IMR-90 (cell line): ENCODE data around the gene DYNC1LI2. TPM values are rescaled to one million over a fixed set of nuclear protein-coding genes. Genes with fewer than 3 reads are reported as not detected.

Source experiments
- ATAC-seq: fragments of 200-7000 bp; cut with Tn5 transposase; 2 replicates; pipeline ENCODE4 v1.9.1; 2020; ENCODE audit warnings: low read depth, mild to moderate bottlenecking, moderate library complexity
- BruUV-seq: library from RNA; stranded (reverse); fragments of 400-500 nt; replicated peaks from 2 replicates; lab custom pipeline; 2021; lab: Mats Ljungman, UMichigan
- CTCF ChIA-PET: fragments of 300-600 bp; formaldehyde crosslinking; extraction: SDS; loops from one replicate; lab custom pipeline; 2021; ENCODE audit warnings: antibody characterized with exemption; lab: Yijun Ruan, JAX
- POLR2A ChIA-PET: fragments of 300-600 bp; sonication (Branson Sonifier 250); formaldehyde crosslinking; loops from one replicate; lab custom pipeline; 2022; ENCODE audit warnings: antibody characterized with exemption; ENCODE audit not compliant: unreplicated experiment; lab: Charles Lee
- DNase-seq: peaks from one replicate; pipeline ENCODE4 v3.0.0; 2013
- H2AFZ ChIP-seq: replicated peaks from 2 replicates; pipeline ENCODE3; 2013; ENCODE audit warnings: low read length, mild to moderate bottlenecking; ENCODE audit not compliant: poor library complexity
- H2AK5ac ChIP-seq: 2 replicates; pipeline ENCODE4 v1.6.1; 2013; ENCODE audit warnings: low read depth, low read length, inconsistent platforms
- H2AK9ac ChIP-seq: replicated peaks from 2 replicates; pipeline ENCODE3; 2013; ENCODE audit warnings: mild to moderate bottlenecking, low read depth, low read length, moderate library complexity; ENCODE audit not compliant: poor library complexity
- H2BK120ac ChIP-seq: 2 replicates; pipeline ENCODE4 v1.6.1; 2013; ENCODE audit warnings: low read depth, low read length, inconsistent platforms
- H2BK15ac ChIP-seq: 3 replicates; pipeline ENCODE4 v1.6.1; 2013; ENCODE audit warnings: low read depth, low read length, inconsistent platforms
- H2BK20ac ChIP-seq: 2 replicates; pipeline ENCODE4 v1.6.1; 2013; ENCODE audit warnings: low read depth, mild to moderate bottlenecking, inconsistent platforms, low read length, moderate library complexity
- H2BK5ac ChIP-seq: 2 replicates; pipeline ENCODE4 v1.6.1; 2013; ENCODE audit warnings: mild to moderate bottlenecking, low read depth, low read length, inconsistent platforms; ENCODE audit not compliant: poor library complexity, severe bottlenecking
- H3K14ac ChIP-seq: replicated peaks from 2 replicates; pipeline ENCODE4 v1.6.1; 2013; ENCODE audit warnings: low read depth, low read length, inconsistent platforms
- H3K18ac ChIP-seq: 2 replicates; pipeline ENCODE4 v1.6.1; 2013; ENCODE audit warnings: low read depth, low read length, control low read depth
- H3K23ac ChIP-seq: 2 replicates; pipeline ENCODE4 v1.6.1; 2013; ENCODE audit warnings: low read depth, low read length, inconsistent platforms
- H3K27ac ChIP-seq: 2 replicates; pipeline ENCODE4 v1.5.1; 2013; ENCODE audit warnings: mild to moderate bottlenecking, control low read depth, low read length; ENCODE audit not compliant: insufficient read depth
- H3K27me3 ChIP-seq: 2 replicates; pipeline ENCODE4 v1.6.1; 2013; ENCODE audit warnings: low read length; ENCODE audit not compliant: control insufficient read depth, insufficient read depth
- H3K36me3 ChIP-seq: 2 replicates; pipeline ENCODE4 v1.6.1; 2013; ENCODE audit warnings: low read length, mixed read lengths; ENCODE audit not compliant: control insufficient read depth, insufficient read depth
- H3K4ac ChIP-seq: 2 replicates; pipeline ENCODE4 v1.6.1; 2013; ENCODE audit warnings: low read depth, low read length, inconsistent platforms
- H3K4me1 ChIP-seq: 2 replicates; pipeline ENCODE4 v1.6.1; 2013; ENCODE audit warnings: low read length, mixed read lengths; ENCODE audit not compliant: control insufficient read depth, insufficient read depth
- H3K4me2 ChIP-seq: 2 replicates; pipeline ENCODE4 v1.6.1; 2013; ENCODE audit warnings: low read depth, mild to moderate bottlenecking, control low read depth, low read length, moderate library complexity
- H3K4me3 ChIP-seq: 2 replicates; pipeline ENCODE4 v1.5.1; 2013; ENCODE audit warnings: low read depth, mild to moderate bottlenecking, control low read depth, low read length, moderate library complexity; ENCODE audit not compliant: insufficient read depth
- H3K56ac ChIP-seq: 2 replicates; pipeline ENCODE4 v1.6.1; 2013; ENCODE audit warnings: low read length, inconsistent platforms; ENCODE audit not compliant: insufficient read depth; ENCODE audit errors: extremely low read depth
- H3K79me1 ChIP-seq, 2 experiments: 2 replicates each; pipeline ENCODE4 v1.6.1; 2013; ENCODE audit warnings: low read length in 2 of 2, inconsistent platforms in 1 of 2, low read depth in 1 of 2
- H3K9ac ChIP-seq: 2 replicates; pipeline ENCODE4 v1.6.1; 2013; ENCODE audit warnings: low read depth, low read length, control low read depth
- H3K9me1 ChIP-seq: 2 replicates; pipeline ENCODE4 v1.6.1; 2013; ENCODE audit warnings: low read length, inconsistent platforms; ENCODE audit not compliant: insufficient read depth
- H3K9me3 ChIP-seq: 2 replicates; pipeline ENCODE4 v1.6.1; 2013; ENCODE audit warnings: low read length; ENCODE audit not compliant: control insufficient read depth, insufficient read depth
- H4K20me1 ChIP-seq: 2 replicates; pipeline ENCODE4 v1.6.1; 2013; ENCODE audit warnings: low read length, inconsistent platforms; ENCODE audit not compliant: insufficient read depth
- H4K5ac ChIP-seq: 2 replicates; pipeline ENCODE4 v1.6.1; 2013; ENCODE audit warnings: mild to moderate bottlenecking, low read depth, low read length, control low read depth
- H4K8ac ChIP-seq, 2 experiments: 2 replicates each; pipeline ENCODE4 v1.6.1; 2013; ENCODE audit warnings: low read depth in 2 of 2, low read length in 2 of 2, control low read depth in 1 of 2, inconsistent platforms in 1 of 2
- H4K91ac ChIP-seq: 2 replicates; pipeline ENCODE4 v1.6.1; 2013; ENCODE audit warnings: low read depth, low read length, inconsistent platforms; ENCODE audit not compliant: insufficient read depth
- BHLHE40 ChIP-seq: fragments of 150-350 bp; IDR thresholded peaks from 2 replicates; pipeline ENCODE4 v1.6.1; 2016; ENCODE audit warnings: mild to moderate bottlenecking, low read depth, low read length
- CEBPB ChIP-seq: IDR thresholded peaks from 2 replicates; pipeline ENCODE4 v1.6.1; 2012; ENCODE audit warnings: low read depth, low read length, improper control_type of control experiment
- CTCF ChIP-seq: conservative IDR thresholded peaks from 2 replicates; pipeline ENCODE4 v1.5.1; 2012; ENCODE audit warnings: mild to moderate bottlenecking, low read depth, low read length, improper control_type of control experiment
- ELK1 ChIP-seq: fragments of 150-350 bp; IDR thresholded peaks from 2 replicates; pipeline ENCODE4 v1.6.1; 2016; ENCODE audit warnings: low read depth, mild to moderate bottlenecking, low read length, moderate library complexity, borderline replicate concordance
- FOS ChIP-seq: fragments of 150-350 bp; IDR thresholded peaks from 2 replicates; pipeline ENCODE4 v1.6.1; 2016; ENCODE audit warnings: low read depth, low read length
- MAFK ChIP-seq: IDR thresholded peaks from 2 replicates; pipeline ENCODE4 v1.6.1; 2012; ENCODE audit warnings: low read depth, low read length, improper control_type of control experiment
- MAZ ChIP-seq: IDR thresholded peaks from 2 replicates; pipeline ENCODE4 v1.6.1; 2012; ENCODE audit warnings: low read depth, mild to moderate bottlenecking, low read length, improper control_type of control experiment, moderate library complexity, borderline replicate concordance
- MXI1 ChIP-seq: IDR thresholded peaks from 2 replicates; pipeline ENCODE4 v1.6.1; 2012; ENCODE audit warnings: low read depth, mild to moderate bottlenecking, low read length, moderate library complexity, borderline replicate concordance
- NFE2L2 ChIP-seq: fragments of 150-350 bp; IDR thresholded peaks from 2 replicates; pipeline ENCODE4 v1.6.1; 2016; ENCODE audit warnings: low read depth, mild to moderate bottlenecking, low read length
- POLR2A ChIP-seq: IDR thresholded peaks from 2 replicates; pipeline ENCODE4 v1.6.1; 2012; ENCODE audit warnings: mild to moderate bottlenecking, low read depth, low read length
- RAD21 ChIP-seq: IDR thresholded peaks from 2 replicates; pipeline ENCODE4 v1.6.1; 2012; ENCODE audit warnings: low read length, improper control_type of control experiment
- RCOR1 ChIP-seq: IDR thresholded peaks from 2 replicates; pipeline ENCODE4 v1.6.1; 2012; ENCODE audit warnings: mild to moderate bottlenecking, low read length, improper control_type of control experiment; ENCODE audit not compliant: insufficient replicate concordance
- RFX5 ChIP-seq: IDR thresholded peaks from 2 replicates; pipeline ENCODE4 v1.8.0; 2012; ENCODE audit warnings: low read depth, mild to moderate bottlenecking, low read length, moderate library complexity
- SMC3 ChIP-seq: fragments of 150-350 bp; IDR thresholded peaks from 2 replicates; pipeline ENCODE4 v1.6.1; 2016; ENCODE audit warnings: low read depth, mild to moderate bottlenecking, antibody characterized with exemption, low read length, moderate library complexity
- USF2 ChIP-seq: fragments of 150-350 bp; IDR thresholded peaks from 2 replicates; pipeline ENCODE4 v1.6.1; 2017; ENCODE audit warnings: mild to moderate bottlenecking, antibody characterized with exemption, low read length, low read depth
- WGBS, 2 experiments: methylation state at CpG; one replicate each; pipeline versions ENCODE4 v1.1.5 to v1.1.7; 2013; ENCODE audit warnings: missing lambda C conversion rate in 2 of 2; ENCODE audit not compliant: insufficient read length in 1 of 2; ENCODE audit errors: extremely low coverage in 2 of 2; 5-methylcytosine and 5-hydroxymethylcytosine counted together
- dilution Hi-C: fragments of 300-500 bp; cut with HindIII; formaldehyde crosslinking; loops from one replicate; pipeline ENCODE4 v1.14.3; 2018; ENCODE audit warnings: low sequenced_read_pairs; ENCODE audit not compliant: unreplicated experiment
- in situ Hi-C: fragments of 300-500 bp; cut with MboI; formaldehyde crosslinking; loops from 3 replicates; pipeline ENCODE4 v1.14.3; 2019; ENCODE audit warnings: low sequenced_read_pairs, inconsistent platforms, mixed read lengths
- intact Hi-C: fragments of 100-400 bp; cut with micrococcal nuclease; formaldehyde crosslinking; loops from 2 replicates; pipeline ENCODE4 v1.10.0; 2022
- polyA plus RNA-seq, 3 experiments: library from polyadenylated mRNA; depleted of rRNA; stranded (reverse); fragments of >200 nt; gene quantifications; 2 replicates each; pipeline ENCODE4 v1.2.3, GENCODE V29; 2012; ENCODE audit warnings: low replicate concordance in 1 of 3
- total RNA-seq: library from RNA; depleted of rRNA; stranded (reverse); fragments of >200 nt; gene quantifications from 2 replicates; pipeline ENCODE4 v1.2.3, GENCODE V29; 2012

DYNC1LI2 gene
- total and polyA plus RNA-seq, 2 of the 4 experiments (the other 2 are of a cell fraction) = 65.3 to 88.4 TPM

GRCh38 chr16:66706506-66706880 lies 44.9 kb downstream of the DYNC1LI2 start:
- WGBS, 2 experiments = 69% methylated on average over 4 of the region's 8 CpGs; no CpG with 5 or more reads in 1 of the 2 experiments
- DNase-seq = no peak
- H4K91ac ChIP-seq = peak overlapping the region; percentile 23
- H4K8ac ChIP-seq = peak overlapping the region in 1 of 2 experiments; percentile 63; a peak in 1 of 4 replicates
- H3K9ac ChIP-seq = no peak overlapping the region
- H3K36me3 ChIP-seq = no peaks in the 10 kb centered on the region
- H2AK9ac ChIP-seq = peak overlapping the region; percentile 3
- 0 out of 2 replicates have a peak, but pooled peaks cover 4% of the 10 kb centered on the region for H3K9me1 ChIP-seq
- no peak for TF ChIP-seq NFE2L2
- TF ChIP-seq ELK1 = no peak
- TF ChIP-seq RFX5 = no peak
- TF ChIP-seq MXI1 = no peak
- TF ChIP-seq MAFK = no peak
- no peak for TF ChIP-seq USF2
- TF ChIP-seq CTCF = no peak
- TF ChIP-seq POLR2A = no peak
- no peak for TF ChIP-seq RCOR1
- no peak for TF ChIP-seq SMC3
- no peak for TF ChIP-seq RAD21
- no peak for TF ChIP-seq FOS
- TF ChIP-seq BHLHE40 = no peak
- no peak for TF ChIP-seq CEBPB
- TF ChIP-seq MAZ = no peak
- no peaks in the 10 kb centered on the region for H4K20me1 ChIP-seq
- ChIA-PET CTCF (no interaction called here), POLR2A (no interaction called here)
- H2BK20ac ChIP-seq = peak overlapping the region; percentile 26; the same call in 1 of the 2 replicates
- intact Hi-C loops (no loop called here), in situ Hi-C loops (no loop called here), dilution Hi-C loops (no loop called here)
- peak overlapping the region; percentile 20; the same call in 1 of the 2 replicates for H2AK5ac ChIP-seq
- H3K4me2 ChIP-seq = no peak overlapping the region
- H2BK5ac ChIP-seq = no peak overlapping the region
- no peaks in the 10 kb centered on the region for H3K79me1 ChIP-seq
- no TSS peak for BruUV-seq
- no peak overlapping the region; the same call in 1 of the 2 replicates for H3K23ac ChIP-seq
- peaks cover 4% of the 10 kb centered on the region for H3K4me1 ChIP-seq
- no peak overlapping the region for H2BK15ac ChIP-seq
- H3K56ac ChIP-seq = no peak overlapping the region
- H3K14ac ChIP-seq = peak overlapping the region; percentile 55
- ATAC-seq = no peak
- H3K18ac ChIP-seq = peak overlapping the region; percentile 10; the same call in 1 of the 2 replicates
- H3K4ac ChIP-seq = peak overlapping the region; percentile 60
- peak overlapping the region; percentile 66 for H2AFZ ChIP-seq
- H3K9me3 ChIP-seq = no peaks in the 10 kb centered on the region
- H3K27ac ChIP-seq = no peak overlapping the region
- no peaks in the 10 kb centered on the region for H3K27me3 ChIP-seq
- peak overlapping the region; percentile 41; the same call in 1 of the 2 replicates for H2BK120ac ChIP-seq
- peak overlapping the region; percentile 15; the same call in 1 of the 2 replicates for H4K5ac ChIP-seq
- H3K4me3 ChIP-seq = no peak overlapping the region
